ENCODE measurements around the gene SERPINB1.

DNA sequence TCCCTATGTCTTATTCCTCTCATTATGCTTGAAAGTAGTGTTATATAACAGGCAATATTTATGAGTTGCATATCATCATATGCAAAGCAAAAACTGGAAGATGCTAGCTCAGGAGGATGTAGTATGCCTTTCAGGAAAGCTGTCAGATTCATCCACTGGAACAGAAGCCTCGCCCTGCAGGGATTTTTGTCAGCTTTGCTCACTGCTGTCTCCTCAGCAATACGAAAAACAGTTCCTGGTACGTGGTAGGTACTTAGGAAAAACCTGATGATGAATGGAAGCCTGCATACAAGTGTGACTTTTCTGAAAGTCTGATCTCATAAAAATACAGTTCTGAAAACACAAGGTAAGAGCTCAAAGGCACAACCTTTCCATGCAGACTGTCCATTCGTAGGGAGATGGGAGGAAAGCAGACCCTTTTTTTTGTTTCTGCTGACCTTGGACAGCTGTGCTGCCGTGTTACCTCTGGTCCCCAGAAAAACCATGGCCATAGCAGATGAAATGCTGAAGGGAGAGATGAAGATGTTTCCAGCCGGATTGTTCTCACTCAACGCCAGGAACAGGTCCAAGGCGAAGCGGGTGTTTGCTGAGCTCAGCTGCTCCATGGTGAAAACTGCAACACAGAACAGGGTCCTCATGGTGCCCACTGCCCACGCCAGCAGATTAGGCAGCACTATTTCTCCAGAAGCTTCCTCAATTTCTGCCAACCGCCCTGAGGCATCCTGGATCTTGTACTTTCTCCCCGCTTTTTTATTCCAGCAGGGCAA lies 1.5 kb downstream of the SERPINB1 start:
- TF ChIP-seq GATA2 (IDR thresholded peaks at IDR 0.05; ENCODE audit: low read depth, low read length) (no peak), GATA3 (IDR thresholded peaks at IDR 0.05; ENCODE audit: low read depth, low read length) (no peak)
